Measurements from ENCODE around the gene LIMS1. TPM values are rescaled to one million over a fixed set of nuclear protein-coding genes. Genes with fewer than 3 reads are reported as not detected.

LIMS1 gene
- total RNA-seq, 2 donors from 2014 or later = 34.1 to 50.3 TPM

- Histone ChIP-seq H3K4me3 (no peak overlapping the region), H3K9me3 (no peaks in the 10 kb centered on the region), H3K27me3 (no peaks in the 10 kb centered on the region), H3K27ac (no peak overlapping the region), H3K36me3 (no peaks in the 10 kb centered on the region), H3K4me1 (no peaks in the 10 kb centered on the region), H3K9ac (ENCODE audit: low read depth in 2 of 2, low read length in 2 of 2) (no peak overlapping the region)
- intact Hi-C loops (cut with DNase I) = no loop called here
- TF ChIP-seq CTCF (IDR thresholded peaks at IDR 0.05) = no peak
- no peak for DNase-seq
Observed at GRCh38 chr2:108602422-108602821, 68.2 kb downstream of the LIMS1 start.

GRCh38 chr2:108604196-108604595 is 69.9 kb downstream of the LIMS1 start:
- no peaks in the 10 kb centered on the region for H3K9me3 ChIP-seq
- no peak overlapping the region for H3K4me3 ChIP-seq
- H3K4me1 ChIP-seq = no peaks in the 10 kb centered on the region
- H3K27ac ChIP-seq = no peak overlapping the region
- intact Hi-C loops (cut with DNase I) = no loop called here
- H3K27me3 ChIP-seq = no peaks in the 10 kb centered on the region
- no peak for DNase-seq
- no peaks in the 10 kb centered on the region for H3K36me3 ChIP-seq
- TF ChIP-seq CTCF (IDR thresholded peaks at IDR 0.05) = no peak
- no peak overlapping the region for H3K9ac ChIP-seq (ENCODE audit: low read depth in 2 of 2, low read length in 2 of 2)

GRCh38 chr2:108605947-108606346 is 71.7 kb downstream of the LIMS1 start:
- Histone ChIP-seq H3K9ac (ENCODE audit: low read depth in 2 of 2, low read length in 2 of 2) (no peak overlapping the region), H3K4me3 (no peak overlapping the region), H3K4me1 (no peaks in the 10 kb centered on the region), H3K36me3 (no peaks in the 10 kb centered on the region), H3K9me3 (no peaks in the 10 kb centered on the region), H3K27me3 (no peaks in the 10 kb centered on the region), H3K27ac (no peak overlapping the region)
- intact Hi-C loops (cut with DNase I) = no loop called here
- DNase-seq = no peak
- TF ChIP-seq CTCF (IDR thresholded peaks at IDR 0.05) = no peak

- DNase-seq = no peak
- Histone ChIP-seq H3K36me3 (no peaks in the 10 kb centered on the region), H3K4me3 (no peak overlapping the region), H3K27ac (no peak overlapping the region), H3K9ac (ENCODE audit: low read depth in 2 of 2, low read length in 2 of 2) (no peak overlapping the region), H3K4me1 (no peaks in the 10 kb centered on the region), H3K9me3 (no peaks in the 10 kb centered on the region), H3K27me3 (no peaks in the 10 kb centered on the region)
- intact Hi-C loops (cut with DNase I) = no loop called here
- TF ChIP-seq CTCF (IDR thresholded peaks at IDR 0.05) = peak; percentile 31
Observed at GRCh38 chr2:108607706-108608301, 73.5 kb downstream of the LIMS1 start.

- Histone ChIP-seq H3K4me3 (no peak overlapping the region), H3K9ac (ENCODE audit: low read depth in 2 of 2, low read length in 2 of 2) (no peak overlapping the region), H3K36me3 (no peaks in the 10 kb centered on the region), H3K27me3 (no peaks in the 10 kb centered on the region), H3K27ac (no peak overlapping the region), H3K9me3 (no peaks in the 10 kb centered on the region), H3K4me1 (no peaks in the 10 kb centered on the region)
- no peak for TF ChIP-seq CTCF (IDR thresholded peaks at IDR 0.05)
- intact Hi-C loops (cut with DNase I) = no loop called here
- DNase-seq = no peak
Observed at GRCh38 chr2:108611021-108611420, 76.8 kb downstream of the LIMS1 start.

Measured in colonic mucosa (tissue), 4 donors.